Ectodermal cell (in vitro differentiated cells): ENCODE data around the gene CIDEA.

Experiments used
- H3K27ac ChIP-seq: 2 replicates; pipeline ENCODE4 v1.7.0; 2013; ENCODE audit warnings: mild to moderate bottlenecking, low read depth, low read length; ENCODE audit not compliant: insufficient read depth, poor library complexity, severe bottlenecking
- H3K27me3 ChIP-seq: 2 replicates; pipeline ENCODE4 v1.7.0; 2013; ENCODE audit warnings: mild to moderate bottlenecking, low read length; ENCODE audit not compliant: insufficient read depth, control insufficient read depth, poor library complexity, severe bottlenecking
- H3K36me3 ChIP-seq: one replicate; pipeline ENCODE4 v1.7.0; 2013; ENCODE audit warnings: low read length; ENCODE audit not compliant: control insufficient read depth, insufficient read depth
- H3K4me1 ChIP-seq: one replicate; pipeline ENCODE4 v1.7.0; 2013; ENCODE audit warnings: low read length; ENCODE audit not compliant: control insufficient read depth, insufficient read depth
- H3K4me3 ChIP-seq: 2 replicates; pipeline ENCODE4 v1.7.0; 2013; ENCODE audit warnings: low read depth, low read length, control low read depth; ENCODE audit not compliant: insufficient read depth
- H3K9me3 ChIP-seq: 2 replicates; pipeline ENCODE4 v1.7.0; 2013; ENCODE audit warnings: mild to moderate bottlenecking, low read length, moderate library complexity; ENCODE audit not compliant: control insufficient read depth
- WGBS, 2 experiments: methylation state at CpG; one replicate each; pipeline ENCODE4 v1.1.7; 2013; ENCODE audit warnings: missing lambda C conversion rate in 2 of 2; 5-methylcytosine and 5-hydroxymethylcytosine counted together

The CIDEA gene

GRCh38 chr18:12317664-12318333 lies 63.6 kb downstream of the CIDEA start:
- Histone ChIP-seq H3K4me1 (no peaks in the 10 kb centered on the region), H3K27ac (no peak overlapping the region), H3K4me3 (no peak overlapping the region), H3K9me3 (no peaks in the 10 kb centered on the region), H3K36me3 (peaks cover 10% of the 10 kb centered on the region), H3K27me3 (no peaks in the 10 kb centered on the region)
- 85 to 92% methylated on average over 6 of the region's 6 CpGs for WGBS, 2 experiments

GRCh38 chr18:12318334-12318697 lies 64.2 kb downstream of the CIDEA start:
- no peak overlapping the region for H3K27ac ChIP-seq
- H3K4me3 ChIP-seq, result no peak overlapping the region
- 47 to 49% methylated on average over 5 of the region's 5 CpGs for WGBS, 2 experiments
- no peaks in the 10 kb centered on the region for H3K27me3 ChIP-seq
- no peaks in the 10 kb centered on the region for H3K9me3 ChIP-seq
- peaks cover 5% of the 10 kb centered on the region for H3K36me3 ChIP-seq
- H3K4me1 ChIP-seq, result no peaks in the 10 kb centered on the region

- Histone ChIP-seq H3K9me3 (no peaks in the 10 kb centered on the region), H3K36me3 (peaks cover 3% of the 10 kb centered on the region), H3K4me3 (no peak overlapping the region), H3K27me3 (no peaks in the 10 kb centered on the region), H3K4me1 (no peaks in the 10 kb centered on the region), H3K27ac (no peak overlapping the region)
- 95 to 100% methylated on average over 1 to 5 of the region's 5 CpGs for WGBS, 2 experiments
These were observed 64.7 kb downstream of the CIDEA start for GRCh38 chr18:12318857-12319256.

GRCh38 chr18:12321333-12321732 lies 67.2 kb downstream of the CIDEA start:
- Histone ChIP-seq H3K4me3 (no peak overlapping the region), H3K4me1 (no peaks in the 10 kb centered on the region), H3K27me3 (no peaks in the 10 kb centered on the region), H3K36me3 (peaks cover 7% of the 10 kb centered on the region), H3K27ac (no peak overlapping the region), H3K9me3 (no peaks in the 10 kb centered on the region)
- 76 to 82% methylated on average over 4 of the region's 4 CpGs for WGBS, 2 experiments

GRCh38 chr18:12324991-12325725 lies 71.0 kb downstream of the CIDEA start:
- Histone ChIP-seq H3K4me1 (no peaks in the 10 kb centered on the region), H3K9me3 (no peaks in the 10 kb centered on the region), H3K27ac (no peak overlapping the region), H3K36me3 (peaks cover 14% of the 10 kb centered on the region), H3K27me3 (no peaks in the 10 kb centered on the region), H3K4me3 (no peak overlapping the region)
- 97% methylated on average over 58 of the region's 58 CpGs for WGBS, 2 experiments

GRCh38 chr18:12325726-12326245 lies 71.6 kb downstream of the CIDEA start:
- Histone ChIP-seq H3K27ac (no peak overlapping the region), H3K36me3 (peaks cover 14% of the 10 kb centered on the region), H3K27me3 (no peaks in the 10 kb centered on the region), H3K4me1 (no peaks in the 10 kb centered on the region), H3K4me3 (no peak overlapping the region), H3K9me3 (no peaks in the 10 kb centered on the region)
- 96 to 97% methylated on average over 29 of the region's 29 CpGs for WGBS, 2 experiments

GRCh38 chr18:12326711-12327460 lies 72.7 kb downstream of the CIDEA start:
- Histone ChIP-seq H3K4me3 (no peak overlapping the region), H3K9me3 (no peaks in the 10 kb centered on the region), H3K4me1 (no peaks in the 10 kb centered on the region), H3K27me3 (no peaks in the 10 kb centered on the region), H3K27ac (no peak overlapping the region), H3K36me3 (peaks cover 14% of the 10 kb centered on the region)
- 95% methylated on average over 12 of the region's 12 CpGs for WGBS, 2 experiments
